ENCODE measurements around the gene DPH3.

DPH3 gene

DNA sequence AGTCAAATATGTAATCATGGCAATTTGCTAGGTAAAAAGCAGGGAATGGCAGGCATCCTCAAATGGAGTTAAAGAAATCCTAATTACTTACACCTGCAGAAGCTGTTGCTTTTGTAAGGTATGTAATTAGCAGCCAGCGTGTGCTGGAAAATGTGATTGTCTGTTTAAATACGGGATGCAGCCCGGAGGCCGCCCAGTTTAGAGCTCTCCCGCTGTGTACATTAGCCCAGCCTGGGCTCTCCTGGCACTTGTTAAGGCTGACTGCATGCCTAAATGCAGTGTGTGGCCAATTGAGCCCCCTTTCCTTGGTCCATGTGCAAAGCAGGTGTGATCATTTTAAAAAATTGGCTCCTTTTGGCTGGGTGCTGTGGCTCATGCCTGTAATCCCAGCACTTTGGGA is 9.0 kb downstream of the DPH3 start:
- no peak overlapping the region for H2AFZ ChIP-seq (ENCODE audit: low read depth, low read length, severe bottlenecking)
- no peaks in the 10 kb centered on the region for H3K9me2 ChIP-seq (replicated peaks; ENCODE audit: insufficient read depth, low read length)
- H3K27me3 ChIP-seq (ENCODE audit: low read length) = no peaks in the 10 kb centered on the region
- no peaks in the 10 kb centered on the region for H3K79me2 ChIP-seq (ENCODE audit: insufficient read depth, low read length)
- H3F3A ChIP-seq (ENCODE audit: insufficient read depth) = no peaks in the 10 kb centered on the region
- no peak for TF ChIP-seq EZH2phosphoT487 (conservative IDR thresholded peaks at IDR 0.05; ENCODE audit: low read length)
- TF ChIP-seq, protein P1, sequence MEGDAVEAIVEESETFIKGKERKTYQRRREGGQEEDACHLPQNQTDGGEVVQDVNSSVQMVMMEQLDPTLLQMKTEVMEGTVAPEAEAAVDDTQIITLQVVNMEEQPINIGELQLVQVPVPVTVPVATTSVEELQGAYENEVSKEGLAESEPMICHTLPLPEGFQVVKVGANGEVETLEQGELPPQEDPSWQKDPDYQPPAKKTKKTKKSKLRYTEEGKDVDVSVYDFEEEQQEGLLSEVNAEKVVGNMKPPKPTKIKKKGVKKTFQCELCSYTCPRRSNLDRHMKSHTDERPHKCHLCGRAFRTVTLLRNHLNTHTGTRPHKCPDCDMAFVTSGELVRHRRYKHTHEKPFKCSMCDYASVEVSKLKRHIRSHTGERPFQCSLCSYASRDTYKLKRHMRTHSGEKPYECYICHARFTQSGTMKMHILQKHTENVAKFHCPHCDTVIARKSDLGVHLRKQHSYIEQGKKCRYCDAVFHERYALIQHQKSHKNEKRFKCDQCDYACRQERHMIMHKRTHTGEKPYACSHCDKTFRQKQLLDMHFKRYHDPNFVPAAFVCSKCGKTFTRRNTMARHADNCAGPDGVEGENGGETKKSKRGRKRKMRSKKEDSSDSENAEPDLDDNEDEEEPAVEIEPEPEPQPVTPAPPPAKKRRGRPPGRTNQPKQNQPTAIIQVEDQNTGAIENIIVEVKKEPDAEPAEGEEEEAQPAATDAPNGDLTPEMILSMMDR (IDR thresholded peaks at IDR 0.05; ENCODE audit: insufficient read depth, low read length, poor library complexity, severe bottlenecking) = no peak
- no peak overlapping the region for H3K4me2 ChIP-seq (ENCODE audit: low read depth, low read length, poor library complexity, severe bottlenecking)
- H3K9ac ChIP-seq (ENCODE audit: low read length) = no peak overlapping the region
- no peaks in the 10 kb centered on the region for H4K20me1 ChIP-seq (ENCODE audit: low read depth, low read length)
- no peak overlapping the region for H3K27ac ChIP-seq (ENCODE audit: low read depth, low read length)
- no peak overlapping the region for H3K4me3 ChIP-seq (ENCODE audit: insufficient read depth, low read length, poor library complexity, severe bottlenecking)
- H3K9me3 ChIP-seq (ENCODE audit: insufficient read depth, low read length) = no peaks in the 10 kb centered on the region
- no peaks in the 10 kb centered on the region for H3K36me3 ChIP-seq (ENCODE audit: low read length)

DNA sequence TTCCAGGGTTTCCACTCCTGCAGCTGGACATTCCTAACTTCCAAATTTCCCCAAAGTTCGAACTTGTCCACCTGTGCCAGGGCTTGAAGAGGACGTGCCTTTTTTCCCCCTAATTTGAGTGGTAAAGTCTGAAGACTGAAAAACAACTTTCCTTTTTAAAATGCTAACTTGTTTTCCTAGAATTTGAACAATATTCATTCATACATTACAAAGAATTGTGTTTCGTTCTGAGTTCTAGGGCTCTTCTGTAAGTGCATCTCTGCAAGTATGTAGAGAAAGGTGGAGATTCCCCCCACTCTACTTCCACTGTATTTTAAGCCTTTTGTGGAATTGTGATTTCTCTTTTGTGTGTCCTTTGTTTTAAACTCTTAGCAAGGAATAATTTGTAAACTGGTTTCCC is 9.4 kb downstream of the DPH3 start:
- no peaks in the 10 kb centered on the region for H3K79me2 ChIP-seq (ENCODE audit: insufficient read depth, low read length)
- H3K27ac ChIP-seq (ENCODE audit: low read depth, low read length) = no peak overlapping the region
- no peak overlapping the region for H2AFZ ChIP-seq (ENCODE audit: low read depth, low read length, severe bottlenecking)
- H3K4me3 ChIP-seq (ENCODE audit: insufficient read depth, low read length, poor library complexity, severe bottlenecking) = no peak overlapping the region
- H4K20me1 ChIP-seq (ENCODE audit: low read depth, low read length) = no peaks in the 10 kb centered on the region
- no peaks in the 10 kb centered on the region for H3F3A ChIP-seq (ENCODE audit: insufficient read depth)
- no peaks in the 10 kb centered on the region for H3K36me3 ChIP-seq (ENCODE audit: low read length)
- no peaks in the 10 kb centered on the region for H3K9me2 ChIP-seq (replicated peaks; ENCODE audit: insufficient read depth, low read length)
- no peak overlapping the region for H3K9ac ChIP-seq (ENCODE audit: low read length)
- H3K4me2 ChIP-seq (ENCODE audit: low read depth, low read length, poor library complexity, severe bottlenecking) = no peak overlapping the region
- no peaks in the 10 kb centered on the region for H3K9me3 ChIP-seq (ENCODE audit: insufficient read depth, low read length)
- no peaks in the 10 kb centered on the region for H3K27me3 ChIP-seq (ENCODE audit: low read length)
- TF ChIP-seq, protein P1 (IDR thresholded peaks at IDR 0.05; ENCODE audit: insufficient read depth, low read length, poor library complexity, severe bottlenecking) = no peak
- TF ChIP-seq EZH2phosphoT487 (conservative IDR thresholded peaks at IDR 0.05; ENCODE audit: low read length) = no peak

DNA sequence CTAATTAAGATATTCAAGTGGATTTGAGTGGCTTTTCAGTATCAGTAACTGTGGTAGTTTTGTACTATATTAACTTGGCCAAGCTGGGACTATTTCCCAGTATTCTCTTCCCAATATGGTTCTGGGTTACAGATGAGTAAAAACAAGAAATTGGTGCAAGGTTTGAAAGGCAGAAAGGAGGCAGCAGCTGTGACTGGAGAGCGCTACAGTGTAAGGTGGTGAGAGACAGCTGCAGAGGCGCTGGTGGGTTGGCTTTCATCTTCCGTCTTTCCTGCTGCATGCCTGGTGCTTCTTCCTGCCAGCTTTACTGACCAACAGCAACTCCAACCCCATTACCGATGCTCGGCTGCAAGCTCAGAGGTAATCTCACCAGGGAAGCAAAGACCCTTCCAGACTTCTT is 9.8 kb downstream of the DPH3 start:
- H3K9me2 ChIP-seq (replicated peaks; ENCODE audit: insufficient read depth, low read length) = no peaks in the 10 kb centered on the region
- TF ChIP-seq, protein P1 (IDR thresholded peaks at IDR 0.05; ENCODE audit: insufficient read depth, low read length, poor library complexity, severe bottlenecking) = no peak
- no peak for TF ChIP-seq EZH2phosphoT487 (conservative IDR thresholded peaks at IDR 0.05; ENCODE audit: low read length)
- no peaks in the 10 kb centered on the region for H3K36me3 ChIP-seq (ENCODE audit: low read length)
- no peaks in the 10 kb centered on the region for H4K20me1 ChIP-seq (ENCODE audit: low read depth, low read length)
- no peaks in the 10 kb centered on the region for H3K79me2 ChIP-seq (ENCODE audit: insufficient read depth, low read length)
- no peaks in the 10 kb centered on the region for H3K27me3 ChIP-seq (ENCODE audit: low read length)
- no peak overlapping the region for H2AFZ ChIP-seq (ENCODE audit: low read depth, low read length, severe bottlenecking)
- H3K9ac ChIP-seq (ENCODE audit: low read length) = no peak overlapping the region
- H3K4me2 ChIP-seq (ENCODE audit: low read depth, low read length, poor library complexity, severe bottlenecking) = no peak overlapping the region
- H3K4me3 ChIP-seq (ENCODE audit: insufficient read depth, low read length, poor library complexity, severe bottlenecking) = no peak overlapping the region
- no peaks in the 10 kb centered on the region for H3F3A ChIP-seq (ENCODE audit: insufficient read depth)
- no peak overlapping the region for H3K27ac ChIP-seq (ENCODE audit: low read depth, low read length)
- no peaks in the 10 kb centered on the region for H3K9me3 ChIP-seq (ENCODE audit: insufficient read depth, low read length)
